Renal cortex interstitium (tissue), 11 donors: ENCODE measurements around the gene LDHB. TPM values are rescaled to one million over a fixed set of nuclear protein-coding genes. Genes with fewer than 3 reads are reported as not detected.

Source experiments
- DNase-seq, 11 donors: peaks; one replicate each; pipeline ENCODE4 v3.0.0-alpha.2; 2013; ENCODE audit warnings: low read depth in 9 of 11, low spot score in 4 of 11; ENCODE audit errors: extremely low read depth in 1 of 11
- polyA plus RNA-seq, 3 donors: library from polyadenylated mRNA; unstranded; fragments of 120-200 nt; gene quantifications; one replicate each; pipeline ENCODE4 v1.2.1, GENCODE V29; 2013; ENCODE audit not compliant: insufficient read length in 3 of 3

Gene LDHB
- polyA plus RNA-seq, 3 donors, result 1,291 to 1,840 (median 1,498) TPM

DNA sequence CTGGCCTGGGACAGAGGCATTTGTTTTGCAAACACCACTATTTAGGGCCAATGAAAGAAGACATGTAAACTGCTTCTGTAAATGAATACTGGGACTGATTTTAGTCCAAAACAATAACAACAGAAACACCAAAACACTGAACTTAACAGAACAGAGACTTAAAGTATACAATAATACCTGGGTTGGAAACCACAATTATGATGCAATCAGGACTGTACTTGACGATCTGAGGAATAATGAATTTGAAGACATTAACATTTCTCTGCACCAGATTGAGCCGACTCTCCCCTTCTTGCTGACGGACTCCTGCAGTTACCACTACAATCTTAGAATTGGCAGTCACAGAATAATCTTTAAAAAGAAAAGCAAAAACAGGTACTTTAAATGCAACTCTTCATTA is 13.9 kb downstream of the LDHB start:
- no peak for DNase-seq

DNA sequence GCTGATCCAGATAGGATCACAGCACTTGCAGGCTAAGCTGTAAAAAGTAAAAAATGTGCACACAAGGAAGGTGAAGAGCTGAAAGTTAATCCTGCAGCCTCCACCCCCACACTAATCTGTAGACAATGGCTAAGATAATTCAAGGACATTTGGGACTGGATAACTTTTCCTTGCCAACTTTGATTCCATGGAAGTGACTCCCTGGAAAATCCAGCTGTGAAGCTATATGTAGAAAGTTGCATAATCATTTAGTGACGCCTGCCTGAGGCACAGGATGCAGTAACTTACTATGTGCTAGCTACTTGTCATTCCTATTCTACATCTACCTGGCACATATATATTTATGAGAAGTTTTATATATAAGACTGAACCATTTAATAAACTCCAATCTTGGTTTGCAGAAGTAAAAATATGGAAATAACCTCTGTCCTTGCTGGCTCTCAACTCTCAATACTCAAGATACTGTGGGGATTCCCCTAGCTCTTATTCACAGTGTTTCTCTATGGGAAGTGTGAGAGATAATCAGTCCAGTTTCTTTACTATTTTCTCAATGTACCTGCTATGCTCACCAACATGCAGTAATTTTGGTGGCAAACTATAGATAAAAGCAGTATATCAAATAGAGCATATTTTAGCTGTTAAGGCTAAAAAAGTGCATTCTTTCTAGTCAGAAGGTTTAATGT is 14.8 kb downstream of the LDHB start:
- DNase-seq, result no peak

DNA sequence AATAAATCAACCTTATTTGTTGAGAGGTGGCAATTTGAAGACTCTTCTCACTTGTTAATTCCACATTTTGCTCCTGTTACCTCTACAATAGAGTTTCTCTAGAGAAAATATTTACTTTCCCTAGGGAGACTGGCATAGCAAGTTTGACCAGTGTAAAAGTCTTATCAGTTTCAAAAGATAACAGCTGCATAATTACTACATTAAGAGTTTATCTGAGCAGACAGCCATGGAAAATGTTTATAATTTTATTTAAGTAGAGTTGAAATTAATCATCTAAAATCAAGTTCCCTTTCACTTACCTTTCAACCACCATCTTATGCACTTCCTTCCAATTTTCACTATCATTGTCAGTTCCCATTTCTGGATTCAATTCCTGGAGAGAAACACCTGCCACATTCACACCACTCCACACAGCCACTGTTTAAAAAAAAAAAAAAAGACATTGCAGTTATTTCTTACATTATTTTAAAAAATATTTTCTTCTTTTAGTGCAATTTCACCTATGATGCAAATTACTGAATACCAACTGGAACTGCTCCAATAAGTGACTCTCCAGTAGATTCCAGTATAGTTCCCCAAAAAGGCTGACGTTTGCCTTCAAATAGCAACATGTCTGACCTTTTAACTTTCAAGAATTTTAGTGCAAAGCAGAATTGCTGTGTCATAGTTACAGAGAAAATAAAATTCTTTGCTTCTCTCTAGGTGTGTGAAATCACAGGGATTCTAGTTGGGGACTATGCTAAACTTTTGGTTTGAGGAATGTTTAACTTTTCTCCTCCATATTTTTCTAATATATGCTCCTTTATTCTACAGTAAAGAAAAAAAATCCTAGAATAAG is 19.4 kb downstream of the LDHB start:
- no peak for DNase-seq

DNA sequence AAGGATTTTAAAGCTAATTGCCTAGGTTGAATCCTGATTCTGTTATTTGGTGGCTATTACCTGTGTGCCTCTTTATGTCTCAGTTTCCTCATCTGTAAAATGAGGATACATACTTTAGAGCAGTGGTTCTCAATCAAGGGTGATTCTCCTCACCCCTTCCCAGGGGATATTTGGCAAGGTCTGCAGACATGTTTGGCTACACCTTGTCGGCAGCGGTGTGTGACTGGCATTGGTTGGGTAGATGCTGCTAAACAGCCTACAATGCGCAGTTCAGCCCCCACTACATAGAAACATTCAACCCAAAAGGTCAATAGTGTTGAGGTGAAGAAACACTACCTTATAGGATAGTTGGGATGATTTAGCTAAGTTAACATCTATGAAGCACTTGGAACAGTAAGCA is 23.4 kb downstream of the LDHB start:
- no peak for DNase-seq

DNA sequence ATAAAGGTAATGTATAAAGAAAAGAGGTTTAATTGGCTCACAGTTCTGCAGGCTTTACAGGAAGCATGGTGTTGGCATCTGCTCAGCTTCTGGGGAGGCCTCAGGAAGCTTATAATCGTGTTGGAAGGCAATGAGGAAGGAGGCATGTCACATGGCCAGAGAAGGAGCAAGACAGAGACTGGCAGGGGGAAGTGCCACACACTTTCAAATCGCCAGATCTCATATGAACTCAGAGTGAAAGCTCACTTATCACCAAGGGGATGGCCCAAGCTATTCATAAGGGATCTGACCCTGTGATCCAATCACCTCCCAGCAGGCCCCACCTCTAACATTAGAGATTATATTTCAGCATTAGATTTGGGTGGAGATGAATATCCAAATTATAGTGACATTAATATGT is 26.3 kb downstream of the LDHB start:
- no peak for DNase-seq

DNA sequence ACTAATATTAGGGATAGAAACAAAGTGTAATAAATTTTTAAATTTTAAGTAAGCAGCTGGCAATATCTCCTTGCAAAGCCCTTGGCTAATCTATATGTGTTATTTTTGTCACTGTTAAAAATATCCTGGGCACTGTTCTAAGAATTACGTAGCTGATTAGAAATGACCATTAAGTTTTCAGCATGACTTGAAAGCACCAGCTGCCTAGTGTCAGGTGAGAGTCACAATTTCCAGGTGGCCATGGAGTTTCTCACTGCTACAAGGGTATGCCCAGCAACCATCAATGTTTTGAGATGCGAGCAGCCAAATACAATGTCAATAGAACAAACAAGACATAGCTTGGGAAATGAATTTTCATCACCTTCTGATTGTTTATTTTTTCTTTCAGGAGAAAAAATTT is 29.7 kb downstream of the LDHB start:
- no peak for DNase-seq

DNA sequence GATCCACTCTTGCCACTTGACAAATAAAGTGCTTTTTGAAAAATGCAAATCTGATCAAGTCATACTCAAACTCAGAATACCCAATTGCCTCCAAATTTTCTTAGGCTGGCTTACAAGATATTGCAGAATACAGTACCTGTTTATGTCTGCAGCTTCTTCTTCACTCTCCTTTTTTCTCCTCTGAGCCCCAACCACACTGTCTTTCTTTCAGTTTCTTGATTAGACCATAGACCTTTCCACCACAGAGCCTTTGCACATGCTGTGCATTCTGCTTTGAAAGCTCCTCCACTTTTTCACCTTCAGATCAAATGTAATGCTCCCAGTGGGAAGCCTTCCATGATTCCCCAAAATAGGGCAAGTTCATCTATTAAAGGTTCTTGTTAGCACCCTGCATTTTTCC is 39.1 kb downstream of the LDHB start:
- DNase-seq, result no peak

DNA sequence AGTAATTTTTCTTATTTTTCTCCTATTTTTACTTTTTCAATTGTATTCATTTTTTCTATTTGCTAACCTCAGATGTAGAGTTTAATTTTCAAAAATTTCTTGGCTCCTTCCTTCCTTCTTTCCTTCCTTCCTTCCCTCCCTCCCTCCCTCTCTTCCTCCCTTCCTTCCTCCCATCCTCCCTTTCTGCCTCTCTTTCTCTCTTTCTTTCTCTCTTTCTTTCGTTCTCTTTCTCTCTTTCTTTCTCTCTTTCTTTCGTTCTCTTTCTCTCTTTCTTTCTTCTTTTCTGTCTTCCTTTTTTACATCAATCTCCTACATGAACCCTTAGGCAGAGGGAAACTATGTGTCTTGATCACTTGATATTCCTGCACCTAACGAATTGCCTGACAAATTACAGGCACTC is 40.6 kb downstream of the LDHB start:
- no peak for DNase-seq

DNA sequence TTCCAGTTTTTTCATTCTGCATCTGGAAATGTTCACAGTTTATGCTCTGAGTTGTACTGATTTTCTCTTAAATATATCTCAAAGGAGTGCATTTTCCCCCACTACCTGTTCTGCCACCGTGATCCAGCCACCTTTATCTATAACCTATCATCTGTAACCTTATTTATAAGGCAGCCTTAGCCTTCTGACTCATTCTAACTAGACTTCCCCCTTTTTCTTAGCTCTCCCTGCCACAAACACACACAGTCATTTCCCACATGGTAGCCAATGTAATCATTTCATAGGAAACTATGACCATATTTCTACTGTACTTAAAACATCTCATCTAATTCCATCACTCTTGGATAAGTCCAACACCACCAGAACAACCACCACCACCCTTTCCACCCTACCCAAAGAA is 42.2 kb downstream of the LDHB start:
- no peak for DNase-seq

DNA sequence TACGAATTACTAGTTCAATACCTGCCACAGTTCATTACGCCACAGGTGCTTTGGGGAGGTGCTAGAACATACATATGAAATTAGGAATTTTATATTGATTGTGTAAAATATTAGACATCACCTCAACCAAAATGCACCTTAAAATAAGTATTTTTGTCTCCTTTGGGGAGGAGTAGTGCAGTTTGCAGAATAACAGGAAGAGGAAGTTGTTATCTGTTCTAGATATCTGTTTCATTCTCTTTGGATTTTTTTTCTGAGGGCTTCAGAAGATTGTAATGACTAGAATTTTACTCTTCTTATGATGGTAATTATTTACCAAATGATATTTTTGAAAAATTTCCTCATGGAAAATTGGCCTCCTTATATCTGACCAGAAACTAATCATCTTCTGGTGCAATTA is 43.1 kb downstream of the LDHB start:
- no peak for DNase-seq

DNA sequence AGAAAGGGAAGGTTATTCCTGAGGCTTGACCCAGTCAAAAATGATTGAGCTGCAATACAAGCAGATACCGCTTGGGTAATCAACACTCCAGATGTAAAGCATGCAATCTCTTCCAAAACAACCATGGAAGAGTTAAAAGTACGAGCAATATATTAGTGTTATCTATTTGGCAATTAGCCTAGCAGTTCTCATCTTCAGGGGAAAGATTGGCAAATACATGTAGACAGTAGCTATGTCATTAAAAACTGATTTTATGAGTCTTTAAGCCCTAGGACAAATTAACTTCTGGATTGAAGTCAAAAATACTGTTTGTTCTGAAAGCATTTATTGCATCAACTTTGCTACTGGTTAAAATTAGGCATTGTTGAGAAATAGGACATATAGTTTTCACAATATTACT is 43.7 kb downstream of the LDHB start:
- no peak for DNase-seq

DNA sequence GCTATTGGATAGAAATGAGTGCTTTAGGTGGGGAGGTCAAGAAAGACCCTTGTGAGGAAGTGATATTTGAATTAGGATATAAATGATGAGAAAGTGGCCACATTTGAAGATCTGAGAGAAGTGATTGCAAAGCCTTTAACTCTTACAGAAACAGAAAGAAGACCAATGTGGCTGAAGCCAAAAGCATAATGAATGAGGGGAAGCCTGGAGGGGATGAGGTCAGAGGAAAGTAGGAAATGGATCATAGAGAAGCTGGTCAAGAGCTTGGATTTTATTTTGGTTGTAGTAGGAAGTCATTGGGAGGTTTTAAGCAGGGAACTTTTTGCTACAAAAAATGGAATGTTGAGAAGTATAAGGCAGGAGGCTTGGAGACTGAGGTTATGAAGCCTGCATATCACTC is 49.4 kb downstream of the LDHB start:
- no peak for DNase-seq

DNA sequence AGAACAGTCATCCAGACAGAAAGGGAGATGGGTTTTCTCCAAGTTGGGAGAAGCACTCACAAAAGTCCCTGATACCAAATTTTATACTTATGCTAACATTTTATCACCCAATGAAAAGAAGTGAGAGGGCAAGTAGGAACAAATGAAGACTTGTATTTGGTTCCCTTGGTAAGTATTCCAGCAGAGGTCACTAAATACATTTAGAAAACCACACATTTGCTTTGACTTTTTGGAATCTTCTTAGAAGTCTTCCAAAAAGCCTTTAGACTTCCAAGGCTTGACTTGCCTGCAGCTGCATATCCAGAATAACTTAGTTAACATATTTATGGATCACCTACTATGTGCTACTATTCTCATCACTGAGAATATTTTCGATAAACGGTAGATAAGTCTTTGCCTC is 49.9 kb downstream of the LDHB start:
- DNase-seq, result peak in 6 of 11 donors; percentile 2 to 20 (median 5)

DNA sequence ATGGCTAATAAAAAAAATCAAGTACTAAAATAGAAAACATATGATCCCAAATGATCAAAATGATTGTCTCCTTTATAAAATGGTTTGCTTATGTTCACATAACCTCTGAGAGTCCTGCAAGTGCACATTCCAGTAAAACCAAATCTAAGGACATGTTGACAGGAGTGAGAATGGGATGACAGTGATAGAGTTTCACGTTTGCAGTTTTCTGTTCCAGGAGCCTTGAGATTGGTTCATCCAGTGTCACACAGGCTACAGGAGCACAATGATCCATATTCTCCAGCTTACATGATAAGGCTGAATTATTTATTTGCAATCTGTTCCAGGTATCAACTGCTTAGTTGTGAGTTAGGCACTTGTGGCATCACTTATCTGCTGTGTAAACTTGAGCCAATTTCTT is 51.5 kb downstream of the LDHB start:
- no peak for DNase-seq

DNA sequence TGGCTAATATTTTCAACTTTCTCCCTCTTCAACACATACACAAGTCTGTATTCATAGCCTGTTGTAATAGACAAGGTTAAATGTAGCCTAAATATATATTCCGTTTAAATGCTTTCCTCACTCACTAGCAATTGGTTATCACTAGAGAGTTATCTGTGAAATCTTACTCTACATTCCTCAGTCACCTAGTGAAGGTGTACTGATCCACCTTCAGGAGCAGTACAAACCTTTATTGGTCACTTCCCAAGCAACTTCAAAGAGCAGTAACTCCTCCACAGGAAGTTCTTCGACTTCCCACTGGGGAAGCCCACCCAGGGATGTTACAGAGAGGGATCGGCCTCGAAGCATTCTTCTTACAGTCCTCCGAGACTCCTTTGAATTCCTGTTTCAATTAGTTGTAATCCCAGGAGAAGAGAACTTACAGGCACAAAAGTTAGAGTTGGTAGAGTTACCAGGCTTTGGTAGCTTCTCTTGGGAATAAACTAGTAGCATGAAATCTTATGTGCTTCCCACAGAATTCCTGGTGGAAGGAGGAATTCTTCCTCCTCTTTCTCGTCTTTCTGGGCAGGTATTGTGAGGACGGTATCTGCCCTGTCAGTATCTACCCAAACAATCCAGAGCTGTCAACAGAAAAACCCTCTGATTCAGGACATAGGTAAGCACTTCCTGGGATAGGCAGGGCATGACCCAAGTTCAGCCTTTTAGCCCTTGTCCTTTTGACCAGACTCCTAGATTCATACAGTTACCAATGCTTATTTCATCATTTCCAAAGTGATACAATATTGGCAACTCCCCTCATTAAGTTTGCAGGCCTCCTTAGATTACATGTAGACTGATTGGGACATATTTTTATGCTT is 53.2 kb downstream of the LDHB start, which contains the start of gene GYS2:
Gene GYS2, minus strand, starts transcription at position 603 of the 857 bp plus-strand sequence. Its CDS starts 255 bp downstream, at position 348.
- DNase-seq, result no peak

DNA sequence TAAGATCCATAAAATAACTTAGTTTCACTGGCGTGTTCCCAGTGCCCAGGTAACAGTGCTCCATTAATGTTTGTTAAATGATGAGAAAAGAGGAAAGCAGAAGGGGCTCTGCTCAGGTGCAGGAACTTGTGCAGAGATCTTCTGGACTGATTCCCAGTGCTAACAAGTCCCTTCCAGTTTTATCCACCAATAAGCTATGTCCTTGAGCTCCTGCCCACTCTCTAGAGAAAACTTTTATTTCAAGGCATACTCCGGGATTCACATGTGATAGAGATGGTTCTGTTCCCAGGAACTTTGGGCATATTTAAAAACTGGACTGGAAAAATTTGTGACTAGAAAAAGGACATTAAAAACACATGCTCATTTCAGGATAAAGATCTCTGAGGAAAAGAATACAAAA is 54.9 kb downstream of the LDHB start:
- no peak for DNase-seq

DNA sequence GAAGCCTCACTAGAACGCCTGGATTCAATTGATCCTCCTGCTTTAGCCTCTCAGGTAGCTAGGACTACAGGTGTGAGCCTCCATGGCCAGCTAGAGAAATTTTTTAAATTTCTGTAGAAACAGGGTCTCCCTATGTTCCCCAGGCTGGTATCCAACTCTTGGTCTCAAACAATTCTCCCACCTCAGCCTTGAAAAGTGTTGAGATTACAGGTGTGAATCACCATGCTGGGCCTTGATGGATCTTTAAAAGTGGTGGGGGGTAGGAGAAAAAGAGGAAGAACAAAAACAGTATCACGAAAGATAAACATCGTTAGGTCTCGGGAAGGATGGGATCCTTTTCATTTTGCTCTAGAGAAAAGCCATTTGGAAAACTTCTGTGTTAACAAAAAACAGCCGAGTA is 57.4 kb downstream of the LDHB start:
- no peak for DNase-seq

DNA sequence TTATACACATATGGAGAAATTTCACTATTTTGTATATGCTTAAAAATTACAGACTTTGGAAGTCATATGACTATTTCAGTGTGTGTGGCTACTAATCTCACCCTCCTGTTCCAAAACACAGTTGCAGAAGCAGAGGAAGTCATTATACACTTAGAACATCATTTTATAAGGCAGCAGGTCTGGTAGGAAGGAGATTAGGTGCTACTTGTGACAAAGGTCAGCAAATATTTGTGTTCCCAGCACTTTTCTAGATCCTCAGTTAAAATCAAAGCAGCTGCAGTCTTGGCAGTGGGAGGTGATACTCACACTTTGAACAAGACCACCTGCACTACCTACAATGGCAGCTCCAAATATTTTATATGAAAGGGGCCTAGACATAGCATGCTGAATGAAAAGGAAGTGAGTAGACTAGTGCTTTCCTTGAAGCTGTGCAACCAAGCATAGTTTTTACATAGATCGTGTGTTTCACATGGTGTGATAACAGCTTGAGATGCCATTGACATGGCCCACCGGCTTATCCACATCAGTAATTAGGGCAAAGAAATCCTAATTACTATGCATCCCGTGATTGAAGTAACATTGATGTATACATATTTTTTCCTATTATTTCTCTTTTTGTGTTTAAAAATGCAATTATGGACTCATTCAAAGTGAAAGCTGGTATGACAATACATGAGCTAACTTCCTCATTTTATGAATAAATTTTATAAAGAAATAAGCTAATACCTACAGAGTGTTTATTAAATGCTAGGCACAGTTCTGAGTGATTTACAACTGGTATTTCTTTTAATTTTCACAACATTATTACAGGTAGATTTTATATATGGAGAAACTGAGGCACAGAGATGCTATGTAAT is 58.3 kb downstream of the LDHB start:
- DNase-seq, result no peak

DNA sequence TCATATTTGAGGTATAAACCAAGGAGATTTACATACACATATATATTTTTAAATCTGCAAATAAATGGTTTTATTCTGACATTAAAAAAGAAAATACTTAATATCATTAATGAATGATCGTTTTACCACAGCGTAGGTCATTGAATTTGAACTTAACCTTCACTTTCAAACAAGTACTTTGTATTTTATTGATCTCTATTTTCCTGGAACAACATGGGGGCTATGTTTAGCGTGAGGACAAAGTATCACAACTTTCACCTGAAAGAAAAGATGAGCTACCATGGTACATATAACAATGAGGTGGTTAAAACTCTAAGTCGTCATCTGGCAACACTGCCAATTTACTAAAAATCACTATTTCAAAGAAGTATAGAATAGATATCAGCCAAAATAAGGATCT is 59.0 kb downstream of the LDHB start:
- no peak for DNase-seq
